ENCODE measurements around the gene PEX26. TPM values are rescaled to one million over a fixed set of nuclear protein-coding genes. Genes with fewer than 3 reads are reported as not detected.

The PEX26 gene
- total RNA-seq, 1 donor from 2014 or later, result 34.4 TPM

DNA sequence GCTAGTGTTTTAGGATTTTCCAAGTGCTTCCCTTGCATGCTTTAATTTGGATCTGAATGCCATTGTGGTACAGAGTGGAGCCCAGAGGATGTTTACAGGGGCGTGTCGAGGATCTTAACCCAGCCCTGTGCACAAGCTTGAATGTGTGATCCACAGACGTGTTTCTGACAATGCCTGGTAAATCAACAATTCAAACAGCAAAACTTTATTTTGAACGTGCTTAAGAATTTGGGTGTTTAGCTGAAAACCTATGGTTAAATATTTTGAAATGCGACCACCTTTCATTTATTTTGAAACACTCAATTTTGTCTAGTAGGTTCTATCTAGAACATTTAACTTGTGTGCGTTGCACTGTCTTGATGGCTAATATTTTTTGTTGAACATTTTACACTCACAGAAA lies 34.6 kb downstream of the PEX26 start:
- H3K4me1 Mint-ChIP-seq (ENCODE audit: low read depth), result peaks cover 18% of the 10 kb centered on the region
- H3K27me3 Mint-ChIP-seq (ENCODE audit: low read depth), result peaks cover 5% of the 10 kb centered on the region
- H3K9me3 Mint-ChIP-seq (ENCODE audit: low read depth), result no peaks in the 10 kb centered on the region
- TF ChIP-seq, protein P1, sequence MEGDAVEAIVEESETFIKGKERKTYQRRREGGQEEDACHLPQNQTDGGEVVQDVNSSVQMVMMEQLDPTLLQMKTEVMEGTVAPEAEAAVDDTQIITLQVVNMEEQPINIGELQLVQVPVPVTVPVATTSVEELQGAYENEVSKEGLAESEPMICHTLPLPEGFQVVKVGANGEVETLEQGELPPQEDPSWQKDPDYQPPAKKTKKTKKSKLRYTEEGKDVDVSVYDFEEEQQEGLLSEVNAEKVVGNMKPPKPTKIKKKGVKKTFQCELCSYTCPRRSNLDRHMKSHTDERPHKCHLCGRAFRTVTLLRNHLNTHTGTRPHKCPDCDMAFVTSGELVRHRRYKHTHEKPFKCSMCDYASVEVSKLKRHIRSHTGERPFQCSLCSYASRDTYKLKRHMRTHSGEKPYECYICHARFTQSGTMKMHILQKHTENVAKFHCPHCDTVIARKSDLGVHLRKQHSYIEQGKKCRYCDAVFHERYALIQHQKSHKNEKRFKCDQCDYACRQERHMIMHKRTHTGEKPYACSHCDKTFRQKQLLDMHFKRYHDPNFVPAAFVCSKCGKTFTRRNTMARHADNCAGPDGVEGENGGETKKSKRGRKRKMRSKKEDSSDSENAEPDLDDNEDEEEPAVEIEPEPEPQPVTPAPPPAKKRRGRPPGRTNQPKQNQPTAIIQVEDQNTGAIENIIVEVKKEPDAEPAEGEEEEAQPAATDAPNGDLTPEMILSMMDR (IDR thresholded peaks at IDR 0.05), result no peak
- no peak for DNase-seq (ENCODE audit: low spot score)
- no peaks in the 10 kb centered on the region for H3K36me3 Mint-ChIP-seq (ENCODE audit: low read depth)
- H3K27ac Mint-ChIP-seq (ENCODE audit: unreplicated experiment), result no peak overlapping the region
- no peak overlapping the region for H3K4me3 Mint-ChIP-seq (ENCODE audit: unreplicated experiment)

DNA sequence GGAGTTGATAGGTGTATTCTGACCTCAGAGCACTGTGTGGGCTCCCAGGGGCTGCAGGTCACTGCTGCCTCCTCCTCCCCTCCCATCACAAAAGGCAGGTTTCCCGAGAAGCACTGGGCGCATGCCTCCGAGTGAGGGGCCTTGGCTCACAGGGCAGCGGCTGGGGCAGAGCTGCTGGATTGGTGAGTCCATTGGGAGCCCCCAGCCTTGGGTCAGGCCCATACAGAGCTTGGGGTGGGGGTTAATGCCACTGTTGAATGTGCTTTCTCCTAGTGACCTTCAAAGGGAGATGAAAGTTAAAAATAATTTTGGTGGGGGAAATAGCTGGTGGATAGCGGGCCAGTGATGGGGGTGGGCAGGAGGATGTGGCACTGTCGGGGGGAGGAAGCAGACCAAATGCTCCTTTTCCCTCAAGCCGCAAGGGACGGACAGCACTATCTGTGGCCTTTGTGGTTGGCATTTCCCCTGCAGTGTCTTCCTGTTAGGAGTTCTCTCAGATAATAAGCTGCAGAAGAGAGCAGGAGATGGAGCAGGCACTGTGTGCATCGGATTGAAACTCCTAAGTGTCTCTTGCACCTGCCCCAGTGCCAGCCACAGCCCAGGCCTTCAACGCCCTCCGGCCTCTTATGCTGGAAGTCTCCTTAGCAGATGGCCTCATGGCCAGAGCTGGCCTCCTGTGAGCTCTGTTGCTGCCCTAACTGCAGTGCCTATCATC lies 36.0 kb downstream of the PEX26 start:
- TF ChIP-seq, protein P1 (IDR thresholded peaks at IDR 0.05), result no peak
- Mint-ChIP-seq H3K27me3 (ENCODE audit: low read depth) (peaks cover 5% of the 10 kb centered on the region), H3K27ac (ENCODE audit: unreplicated experiment) (no peak overlapping the region), H3K9me3 (ENCODE audit: low read depth) (no peaks in the 10 kb centered on the region), H3K4me3 (ENCODE audit: unreplicated experiment) (no peak overlapping the region), H3K4me1 (ENCODE audit: low read depth) (peaks cover 18% of the 10 kb centered on the region), H3K36me3 (ENCODE audit: low read depth) (no peaks in the 10 kb centered on the region)
- no peak for DNase-seq (ENCODE audit: low spot score)

DNA sequence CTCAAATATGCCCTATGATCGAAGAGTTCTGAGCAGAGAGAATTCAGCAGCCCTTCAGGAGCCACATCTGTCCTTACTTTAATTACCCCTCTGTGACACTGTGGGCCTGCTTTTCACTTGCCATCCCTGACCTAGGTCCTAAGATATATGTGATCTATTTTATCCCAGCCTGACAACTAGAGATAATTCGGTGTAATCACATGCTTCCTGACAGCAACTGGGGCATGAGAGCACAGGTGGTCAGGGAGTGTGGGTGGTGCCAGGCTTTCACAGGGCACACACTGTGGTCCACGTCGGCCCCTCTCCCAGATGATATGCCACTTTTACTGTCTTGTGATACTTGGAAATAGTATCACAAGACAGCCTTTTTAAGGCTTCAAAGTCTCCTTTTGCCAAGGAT lies 36.7 kb downstream of the PEX26 start:
- Mint-ChIP-seq H3K27me3 (ENCODE audit: low read depth) (peaks cover 5% of the 10 kb centered on the region), H3K27ac (ENCODE audit: unreplicated experiment) (no peak overlapping the region), H3K9me3 (ENCODE audit: low read depth) (no peaks in the 10 kb centered on the region), H3K4me3 (ENCODE audit: unreplicated experiment) (no peak overlapping the region), H3K4me1 (ENCODE audit: low read depth) (peaks cover 19% of the 10 kb centered on the region), H3K36me3 (ENCODE audit: low read depth) (no peaks in the 10 kb centered on the region)
- no peak for DNase-seq (ENCODE audit: low spot score)
- TF ChIP-seq, protein P1 (IDR thresholded peaks at IDR 0.05), result no peak

DNA sequence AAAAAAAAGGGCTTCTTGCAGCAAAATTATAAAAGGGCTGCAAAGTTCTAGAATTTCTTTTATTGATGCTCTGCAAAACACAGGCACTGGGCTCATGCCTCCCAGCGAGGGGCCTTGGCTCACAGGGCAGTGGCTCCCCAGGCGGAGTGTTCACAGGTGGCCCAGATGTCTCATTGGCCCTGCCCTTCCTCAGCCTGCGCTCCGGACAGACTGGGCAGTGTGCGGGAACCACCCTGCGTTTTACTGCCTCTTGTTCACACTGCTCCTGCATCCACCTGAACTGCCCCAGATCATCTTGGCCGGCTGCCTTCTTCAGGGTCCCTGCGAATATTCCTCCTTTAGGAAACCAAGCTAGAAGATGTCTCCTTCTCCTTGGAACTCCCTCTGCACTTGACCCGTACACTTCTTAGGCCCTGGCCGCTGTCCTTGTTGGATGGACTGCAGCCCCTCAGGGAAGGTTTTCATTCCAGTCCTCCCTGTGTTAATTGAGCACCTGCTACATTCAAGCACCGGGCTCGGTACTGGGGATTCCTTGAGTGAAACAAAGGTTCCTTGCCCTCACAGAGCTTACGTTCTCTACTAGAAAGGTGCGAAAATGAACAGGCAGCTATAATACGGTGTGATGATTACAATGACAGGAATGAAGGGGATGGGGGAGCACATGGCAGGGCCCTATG lies 37.3 kb downstream of the PEX26 start:
- Mint-ChIP-seq H3K9me3 (ENCODE audit: low read depth) (no peaks in the 10 kb centered on the region), H3K4me3 (ENCODE audit: unreplicated experiment) (no peak overlapping the region), H3K4me1 (ENCODE audit: low read depth) (peaks cover 17% of the 10 kb centered on the region), H3K36me3 (ENCODE audit: low read depth) (no peaks in the 10 kb centered on the region), H3K27ac (ENCODE audit: unreplicated experiment) (no peak overlapping the region), H3K27me3 (ENCODE audit: low read depth) (no peaks in the 10 kb centered on the region)
- no peak for DNase-seq (ENCODE audit: low spot score)
- TF ChIP-seq, protein P1 (IDR thresholded peaks at IDR 0.05), result no peak

DNA sequence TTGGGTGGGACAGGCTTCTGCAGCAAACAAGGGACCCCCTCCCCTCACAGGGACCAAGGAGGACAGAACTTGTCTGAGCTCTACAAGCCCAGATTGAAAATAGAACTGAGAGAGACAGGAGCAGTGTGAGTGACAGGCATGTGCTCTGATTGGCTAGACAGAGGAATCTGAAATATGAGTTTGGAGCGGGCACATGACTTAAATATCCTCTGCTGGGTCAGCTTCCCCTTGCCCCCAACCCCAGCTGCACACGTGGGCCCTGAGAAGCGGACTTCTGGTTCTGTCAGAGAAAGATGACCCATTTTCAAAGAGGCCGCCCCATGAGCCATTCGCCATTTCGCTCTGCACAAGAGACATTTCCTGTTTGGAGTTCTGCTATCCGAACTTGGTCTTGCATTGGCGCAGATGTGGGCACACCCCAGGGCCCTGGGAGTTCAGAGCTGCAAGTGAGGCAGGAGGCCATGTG lies 38.1 kb downstream of the PEX26 start:
- Mint-ChIP-seq H3K4me1 (ENCODE audit: low read depth) (peaks cover 12% of the 10 kb centered on the region), H3K27me3 (ENCODE audit: low read depth) (no peaks in the 10 kb centered on the region), H3K27ac (ENCODE audit: unreplicated experiment) (no peak overlapping the region), H3K9me3 (ENCODE audit: low read depth) (no peaks in the 10 kb centered on the region), H3K4me3 (ENCODE audit: unreplicated experiment) (no peak overlapping the region), H3K36me3 (ENCODE audit: low read depth) (no peaks in the 10 kb centered on the region)
- DNase-seq (ENCODE audit: low spot score), result no peak
- TF ChIP-seq, protein P1 (IDR thresholded peaks at IDR 0.05), result no peak
